Astrocyte (in vitro differentiated cells and primary cell): ENCODE data around the gene RAPGEF6. TPM values are rescaled to one million over a fixed set of nuclear protein-coding genes. Genes with fewer than 3 reads are reported as not detected.

ENCODE experiments used
- DNase-seq: peaks from one replicate; pipeline ENCODE4 v3.0.0-alpha.2; 2010; ENCODE audit warnings: low read depth
- FAIRE-seq: peaks from 2 replicates; lab custom pipeline; 2011; peaks lifted over from hg19 to GRCh38; lab: Jason Lieb, UNC
- H2AFZ ChIP-seq: 2 replicates; pipeline ENCODE4 v1.6.0; 2012; ENCODE audit warnings: low read depth, low read length, inconsistent platforms
- H3K27ac ChIP-seq: 2 replicates; pipeline ENCODE4 v1.5.1; 2011; ENCODE audit warnings: low read depth, low read length, inconsistent platforms
- H3K27me3 ChIP-seq: 2 replicates; pipeline ENCODE4 v1.6.0; 2011; ENCODE audit warnings: low read length, inconsistent platforms; ENCODE audit not compliant: insufficient read depth
- H3K36me3 ChIP-seq: 2 replicates; pipeline ENCODE4 v1.5.1; 2011; ENCODE audit warnings: low read length, inconsistent platforms; ENCODE audit not compliant: insufficient read depth
- H3K4me1 ChIP-seq: 2 replicates; pipeline ENCODE4 v1.5.1; 2011; ENCODE audit warnings: low read length, inconsistent platforms; ENCODE audit not compliant: insufficient read depth
- H3K4me2 ChIP-seq: 2 replicates; pipeline ENCODE4 v1.6.0; 2012; ENCODE audit warnings: low read length, inconsistent platforms
- H3K4me3 ChIP-seq: 2 replicates; pipeline ENCODE4 v1.5.1; 2011; ENCODE audit warnings: low read depth, mild to moderate bottlenecking, low read length, inconsistent platforms; ENCODE audit not compliant: insufficient read depth
- H3K79me2 ChIP-seq: 2 replicates; pipeline ENCODE4 v1.6.0; 2012; ENCODE audit warnings: mild to moderate bottlenecking, low read length, inconsistent platforms; ENCODE audit not compliant: insufficient read depth
- H3K9ac ChIP-seq: 2 replicates; pipeline ENCODE4 v1.6.0; 2012; ENCODE audit warnings: mild to moderate bottlenecking, low read length, inconsistent platforms
- H3K9me3 ChIP-seq: 2 replicates; pipeline ENCODE4 v1.5.1; 2012; ENCODE audit warnings: low read depth, mild to moderate bottlenecking, low read length, inconsistent platforms; ENCODE audit not compliant: insufficient read depth
- H4K20me1 ChIP-seq: 2 replicates; pipeline ENCODE4 v1.6.0; 2012; ENCODE audit warnings: low read length, inconsistent platforms; ENCODE audit not compliant: insufficient read depth
- H3K27ac Mint-ChIP-seq: one replicate; pipeline ENCODE4 v1.8.0; 2021; ENCODE audit warnings: mild to moderate bottlenecking, mixed read lengths; ENCODE audit not compliant: unreplicated experiment
- H3K27me3 Mint-ChIP-seq: one replicate; pipeline ENCODE4 v1.8.0; 2021; ENCODE audit warnings: low read depth, mixed read lengths; ENCODE audit not compliant: unreplicated experiment
- H3K36me3 Mint-ChIP-seq: one replicate; pipeline ENCODE4 v1.8.0; 2021; ENCODE audit warnings: low read depth, mixed read lengths; ENCODE audit not compliant: unreplicated experiment
- H3K4me1 Mint-ChIP-seq: one replicate; pipeline ENCODE4 v1.8.0; 2021; ENCODE audit warnings: low read depth, mixed read lengths; ENCODE audit not compliant: unreplicated experiment
- H3K4me3 Mint-ChIP-seq: one replicate; pipeline ENCODE4 v1.8.0; 2021; ENCODE audit warnings: mild to moderate bottlenecking, moderate library complexity, mixed read lengths; ENCODE audit not compliant: unreplicated experiment
- H3K9me3 Mint-ChIP-seq: one replicate; pipeline ENCODE4 v1.8.0; 2021; ENCODE audit warnings: mild to moderate bottlenecking, mixed read lengths; ENCODE audit not compliant: unreplicated experiment
- CTCF ChIP-seq: IDR thresholded peaks from 2 replicates; pipeline ENCODE4 v1.5.1; 2011; ENCODE audit warnings: low read depth, mild to moderate bottlenecking, inconsistent platforms, low read length, moderate library complexity; ENCODE audit not compliant: insufficient read depth
- EZH2 ChIP-seq: IDR thresholded peaks from 2 replicates; pipeline ENCODE4 v1.6.1; 2012; ENCODE audit warnings: mild to moderate bottlenecking, low read length, inconsistent platforms; ENCODE audit not compliant: insufficient read depth
- total RNA-seq: library from RNA; stranded (reverse); gene quantifications from 2 replicates; pipeline ENCODE4 v1.2.1, GENCODE V29; 2021

Gene RAPGEF6
- total RNA-seq, 1 donor from 2014 or later, result 14.9 TPM

DNA sequence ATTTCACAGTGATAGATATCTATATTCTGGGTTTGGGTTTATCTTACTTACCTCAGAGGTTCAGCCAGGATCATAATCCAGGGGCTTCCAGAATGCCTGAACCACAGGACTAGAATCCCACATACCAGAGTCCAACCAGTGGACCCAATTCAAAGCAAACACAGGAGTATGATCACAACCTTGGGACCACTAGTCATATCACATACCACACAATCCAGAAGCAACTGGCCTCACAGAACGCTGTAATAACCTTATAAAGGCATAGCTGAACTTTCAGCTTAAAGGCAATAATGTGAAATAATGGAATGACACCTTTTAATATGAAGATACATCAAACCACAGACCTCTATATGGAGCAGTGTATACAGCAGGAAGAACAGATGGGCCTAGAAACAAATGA is 25.3 kb downstream of the RAPGEF6 start:
- Histone ChIP-seq H3K9me3 (no peaks in the 10 kb centered on the region), H2AFZ (no peak overlapping the region), H3K9ac (peak overlapping the region; percentile 59), H3K4me2 (peak overlapping the region; percentile 64), H4K20me1 (peaks cover 19% of the 10 kb centered on the region), H3K27me3 (no peaks in the 10 kb centered on the region), H3K79me2 (peaks cover 88% of the 10 kb centered on the region), H3K27ac (peak overlapping the region; percentile 88), H3K36me3 (no peaks in the 10 kb centered on the region), H3K4me1 (peaks cover 25% of the 10 kb centered on the region), H3K4me3 (no peak overlapping the region)
- Mint-ChIP-seq H3K4me1 (peaks cover 51% of the 10 kb centered on the region), H3K36me3 (no peaks in the 10 kb centered on the region), H3K27ac (peak overlapping the region; percentile 99), H3K27me3 (no peaks in the 10 kb centered on the region), H3K9me3 (no peaks in the 10 kb centered on the region), H3K4me3 (peak overlapping the region; percentile 42)
- TF ChIP-seq CTCF (no peak), EZH2 (no peak)
- no peak for FAIRE-seq
- peak; percentile 83 for DNase-seq

DNA sequence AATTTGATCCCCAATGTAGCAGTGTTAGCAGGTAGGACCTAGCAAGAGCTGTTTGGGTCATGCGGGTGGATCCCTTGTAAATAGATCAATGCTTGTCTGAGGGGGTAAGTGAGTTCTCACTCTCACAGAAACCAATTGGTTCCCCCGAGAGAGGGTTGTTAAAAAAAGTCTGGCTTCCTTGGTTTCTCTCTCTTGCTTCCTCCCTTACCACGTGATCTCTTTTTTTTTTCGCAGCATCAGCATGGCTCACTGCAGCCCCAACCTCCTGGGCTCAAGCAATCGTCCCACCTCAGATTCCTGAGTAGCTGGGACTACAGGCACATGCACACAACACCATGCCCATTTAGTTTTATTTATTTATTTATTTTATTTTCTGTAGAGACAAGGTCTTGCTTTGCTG is 26.4 kb downstream of the RAPGEF6 start:
- H3K4me3 ChIP-seq, result no peak overlapping the region
- Mint-ChIP-seq H3K9me3 (no peaks in the 10 kb centered on the region), H3K4me1 (peaks cover 45% of the 10 kb centered on the region), H3K27ac (peak overlapping the region; percentile 0), H3K4me3 (no peak overlapping the region), H3K27me3 (no peaks in the 10 kb centered on the region), H3K36me3 (no peaks in the 10 kb centered on the region)
- H2AFZ ChIP-seq, result no peak overlapping the region
- no peaks in the 10 kb centered on the region for H3K9me3 ChIP-seq
- no peak overlapping the region for H3K4me2 ChIP-seq
- no peak for FAIRE-seq
- H3K79me2 ChIP-seq, result peaks cover 85% of the 10 kb centered on the region
- no peak overlapping the region for H3K9ac ChIP-seq
- peaks cover 21% of the 10 kb centered on the region for H3K4me1 ChIP-seq
- H3K27ac ChIP-seq, result peak overlapping the region; percentile 10
- no peaks in the 10 kb centered on the region for H3K27me3 ChIP-seq
- H4K20me1 ChIP-seq, result peaks cover 13% of the 10 kb centered on the region
- H3K36me3 ChIP-seq, result no peaks in the 10 kb centered on the region
- no peak for TF ChIP-seq CTCF
- no peak for TF ChIP-seq EZH2
- DNase-seq, result no peak

- no peak for TF ChIP-seq EZH2
- Mint-ChIP-seq H3K27ac (peak overlapping the region; percentile 0), H3K36me3 (no peaks in the 10 kb centered on the region), H3K4me1 (peaks cover 45% of the 10 kb centered on the region), H3K4me3 (no peak overlapping the region), H3K27me3 (no peaks in the 10 kb centered on the region), H3K9me3 (no peaks in the 10 kb centered on the region)
- FAIRE-seq (peak; percentile 43), DNase-seq (peak; percentile 63)
- Histone ChIP-seq H3K9me3 (no peaks in the 10 kb centered on the region), H4K20me1 (peaks cover 13% of the 10 kb centered on the region), H2AFZ (no peak overlapping the region), H3K4me3 (no peak overlapping the region), H3K27ac (peak overlapping the region; percentile 10), H3K36me3 (no peaks in the 10 kb centered on the region), H3K9ac (no peak overlapping the region), H3K4me2 (no peak overlapping the region), H3K4me1 (peaks cover 21% of the 10 kb centered on the region), H3K79me2 (peaks cover 80% of the 10 kb centered on the region), H3K27me3 (no peaks in the 10 kb centered on the region)
These were observed 27.0 kb downstream of the RAPGEF6 start for GRCh38 chr5:131607903-131608540.
